H1 (cell line): ENCODE results near the gene STXBP4. TPM values are rescaled to one million over a fixed set of nuclear protein-coding genes. Genes with fewer than 3 reads are reported as not detected.

Experiments used
- ASH2L ChIP-seq: fragments of 200-600, 300-600 bp; sonication (generic); IDR thresholded peaks from one replicate; pipeline ENCODE4 v1.7.1; 2017; ENCODE audit warnings: low read length
- BCL11A ChIP-seq, 2 experiments: IDR thresholded peaks; one replicate each; pipeline ENCODE4 v1.6.1; 2011; ENCODE audit warnings: low read depth in 2 of 2, low read length in 2 of 2, mild to moderate bottlenecking in 2 of 2
- EGR1 ChIP-seq: IDR thresholded peaks from 2 replicates; pipeline ENCODE4 v1.6.1; 2011; ENCODE audit warnings: low read depth, low read length, borderline replicate concordance
- HDAC6 ChIP-seq: IDR thresholded peaks from one replicate; pipeline ENCODE4 v1.7.1; 2012; ENCODE audit warnings: low read depth, mild to moderate bottlenecking, inconsistent platforms, low read length, moderate library complexity
- RXRA ChIP-seq: IDR thresholded peaks from 2 replicates; pipeline ENCODE4 v1.6.1; 2011; ENCODE audit warnings: low read depth, mild to moderate bottlenecking, low read length, moderate library complexity; ENCODE audit not compliant: insufficient read depth
- SAP30 ChIP-seq: fragments of 300-600 bp; sonication (generic); IDR thresholded peaks from 2 replicates; pipeline ENCODE4 v1.7.1; 2012; ENCODE audit warnings: low read length, moderate library complexity, mild to moderate bottlenecking, inconsistent platforms; ENCODE audit not compliant: insufficient read depth, insufficient replicate concordance
- polyA plus RNA-seq, 7 experiments: library from polyadenylated mRNA; depleted of rRNA in 3 of 7; stranded (reverse) in 5 of 7; unstranded in 2 of 7; fragments of >200 nt in 5 of 7; fragments of 200-250 nt in 2 of 7; gene quantifications; 1 replicate in 5 of 7; 2 replicates in 1 of 7; 4 replicates in 1 of 7; pipeline versions ENCODE4 v1.2.1 to v1.2.3, GENCODE V29; 2011 to 2013; ENCODE audit warnings: missing spikeins in 2 of 7, mixed read lengths in 2 of 7
- total RNA-seq: library from RNA; stranded (reverse); fragmentation: NEBNext Ultra II Directional; extraction: Animal tissue kit (Norgen Biotek cat#: 25700); gene quantifications from 2 replicates; pipeline ENCODE4 v1.2.1, GENCODE V29; 2021
- TF ChIP-seq, protein P1 (sequence below): fragments of 300-600 bp; sonication (generic); IDR thresholded peaks from 2 replicates; pipeline ENCODE4 v1.7.1; 2012; ENCODE audit warnings: low read length, moderate library complexity, mild to moderate bottlenecking, inconsistent platforms; ENCODE audit not compliant: insufficient replicate concordance

STXBP4 gene
- total and polyA plus RNA-seq, 2 of the 8 experiments (the other 6 are each of a cell fraction or from before 2014, with no cell fraction given) = 3.2 to 18.5 TPM

GRCh38 chr17:55059724-55060123 lies 91.2 kb downstream of the STXBP4 start (continued):
- TF ChIP-seq, protein P1, sequence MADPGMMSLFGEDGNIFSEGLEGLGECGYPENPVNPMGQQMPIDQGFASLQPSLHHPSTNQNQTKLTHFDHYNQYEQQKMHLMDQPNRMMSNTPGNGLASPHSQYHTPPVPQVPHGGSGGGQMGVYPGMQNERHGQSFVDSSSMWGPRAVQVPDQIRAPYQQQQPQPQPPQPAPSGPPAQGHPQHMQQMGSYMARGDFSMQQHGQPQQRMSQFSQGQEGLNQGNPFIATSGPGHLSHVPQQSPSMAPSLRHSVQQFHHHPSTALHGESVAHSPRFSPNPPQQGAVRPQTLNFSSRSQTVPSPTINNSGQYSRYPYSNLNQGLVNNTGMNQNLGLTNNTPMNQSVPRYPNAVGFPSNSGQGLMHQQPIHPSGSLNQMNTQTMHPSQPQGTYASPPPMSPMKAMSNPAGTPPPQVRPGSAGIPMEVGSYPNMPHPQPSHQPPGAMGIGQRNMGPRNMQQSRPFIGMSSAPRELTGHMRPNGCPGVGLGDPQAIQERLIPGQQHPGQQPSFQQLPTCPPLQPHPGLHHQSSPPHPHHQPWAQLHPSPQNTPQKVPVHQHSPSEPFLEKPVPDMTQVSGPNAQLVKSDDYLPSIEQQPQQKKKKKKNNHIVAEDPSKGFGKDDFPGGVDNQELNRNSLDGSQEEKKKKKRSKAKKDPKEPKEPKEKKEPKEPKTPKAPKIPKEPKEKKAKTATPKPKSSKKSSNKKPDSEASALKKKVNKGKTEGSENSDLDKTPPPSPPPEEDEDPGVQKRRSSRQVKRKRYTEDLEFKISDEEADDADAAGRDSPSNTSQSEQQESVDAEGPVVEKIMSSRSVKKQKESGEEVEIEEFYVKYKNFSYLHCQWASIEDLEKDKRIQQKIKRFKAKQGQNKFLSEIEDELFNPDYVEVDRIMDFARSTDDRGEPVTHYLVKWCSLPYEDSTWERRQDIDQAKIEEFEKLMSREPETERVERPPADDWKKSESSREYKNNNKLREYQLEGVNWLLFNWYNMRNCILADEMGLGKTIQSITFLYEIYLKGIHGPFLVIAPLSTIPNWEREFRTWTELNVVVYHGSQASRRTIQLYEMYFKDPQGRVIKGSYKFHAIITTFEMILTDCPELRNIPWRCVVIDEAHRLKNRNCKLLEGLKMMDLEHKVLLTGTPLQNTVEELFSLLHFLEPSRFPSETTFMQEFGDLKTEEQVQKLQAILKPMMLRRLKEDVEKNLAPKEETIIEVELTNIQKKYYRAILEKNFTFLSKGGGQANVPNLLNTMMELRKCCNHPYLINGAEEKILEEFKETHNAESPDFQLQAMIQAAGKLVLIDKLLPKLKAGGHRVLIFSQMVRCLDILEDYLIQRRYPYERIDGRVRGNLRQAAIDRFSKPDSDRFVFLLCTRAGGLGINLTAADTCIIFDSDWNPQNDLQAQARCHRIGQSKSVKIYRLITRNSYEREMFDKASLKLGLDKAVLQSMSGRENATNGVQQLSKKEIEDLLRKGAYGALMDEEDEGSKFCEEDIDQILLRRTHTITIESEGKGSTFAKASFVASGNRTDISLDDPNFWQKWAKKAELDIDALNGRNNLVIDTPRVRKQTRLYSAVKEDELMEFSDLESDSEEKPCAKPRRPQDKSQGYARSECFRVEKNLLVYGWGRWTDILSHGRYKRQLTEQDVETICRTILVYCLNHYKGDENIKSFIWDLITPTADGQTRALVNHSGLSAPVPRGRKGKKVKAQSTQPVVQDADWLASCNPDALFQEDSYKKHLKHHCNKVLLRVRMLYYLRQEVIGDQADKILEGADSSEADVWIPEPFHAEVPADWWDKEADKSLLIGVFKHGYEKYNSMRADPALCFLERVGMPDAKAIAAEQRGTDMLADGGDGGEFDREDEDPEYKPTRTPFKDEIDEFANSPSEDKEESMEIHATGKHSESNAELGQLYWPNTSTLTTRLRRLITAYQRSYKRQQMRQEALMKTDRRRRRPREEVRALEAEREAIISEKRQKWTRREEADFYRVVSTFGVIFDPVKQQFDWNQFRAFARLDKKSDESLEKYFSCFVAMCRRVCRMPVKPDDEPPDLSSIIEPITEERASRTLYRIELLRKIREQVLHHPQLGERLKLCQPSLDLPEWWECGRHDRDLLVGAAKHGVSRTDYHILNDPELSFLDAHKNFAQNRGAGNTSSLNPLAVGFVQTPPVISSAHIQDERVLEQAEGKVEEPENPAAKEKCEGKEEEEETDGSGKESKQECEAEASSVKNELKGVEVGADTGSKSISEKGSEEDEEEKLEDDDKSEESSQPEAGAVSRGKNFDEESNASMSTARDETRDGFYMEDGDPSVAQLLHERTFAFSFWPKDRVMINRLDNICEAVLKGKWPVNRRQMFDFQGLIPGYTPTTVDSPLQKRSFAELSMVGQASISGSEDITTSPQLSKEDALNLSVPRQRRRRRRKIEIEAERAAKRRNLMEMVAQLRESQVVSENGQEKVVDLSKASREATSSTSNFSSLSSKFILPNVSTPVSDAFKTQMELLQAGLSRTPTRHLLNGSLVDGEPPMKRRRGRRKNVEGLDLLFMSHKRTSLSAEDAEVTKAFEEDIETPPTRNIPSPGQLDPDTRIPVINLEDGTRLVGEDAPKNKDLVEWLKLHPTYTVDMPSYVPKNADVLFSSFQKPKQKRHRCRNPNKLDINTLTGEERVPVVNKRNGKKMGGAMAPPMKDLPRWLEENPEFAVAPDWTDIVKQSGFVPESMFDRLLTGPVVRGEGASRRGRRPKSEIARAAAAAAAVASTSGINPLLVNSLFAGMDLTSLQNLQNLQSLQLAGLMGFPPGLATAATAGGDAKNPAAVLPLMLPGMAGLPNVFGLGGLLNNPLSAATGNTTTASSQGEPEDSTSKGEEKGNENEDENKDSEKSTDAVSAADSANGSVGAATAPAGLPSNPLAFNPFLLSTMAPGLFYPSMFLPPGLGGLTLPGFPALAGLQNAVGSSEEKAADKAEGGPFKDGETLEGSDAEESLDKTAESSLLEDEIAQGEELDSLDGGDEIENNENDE = no peak
- TF ChIP-seq HDAC6 (no peak), ASH2L (no peak), RXRA (no peak), EGR1 (no peak), BCL11A (IDR thresholded peaks at IDR 0.05; ENCODE audit: low read depth in 2 of 2, low read length in 2 of 2) (no peak), SAP30 (no peak)
